H1 (cell line): ENCODE results near the gene PITPNC1. TPM values are rescaled to one million over a fixed set of nuclear protein-coding genes. Genes with fewer than 3 reads are reported as not detected.
A peak's percentile ranks its signal among the peaks of the same experiment; 100 is the strongest.

ENCODE experiments used
- CTCF ChIA-PET: fragments of 300-600 bp; sonication (Branson Sonifier 250); formaldehyde crosslinking; loops from one replicate; lab custom pipeline; 2021; ENCODE audit not compliant: partially characterized antibody; lab: Charles Lee
- POLR2A ChIA-PET: fragments of 300-600 bp; sonication (Branson Sonifier 250); formaldehyde crosslinking; loops from one replicate; lab custom pipeline; 2021; ENCODE audit warnings: inconsistent platforms; ENCODE audit not compliant: partially characterized antibody; lab: Charles Lee
- DNase-seq, 2 experiments: peaks; one replicate each; pipeline versions ENCODE4 v3.0.0 to v3.0.0-alpha.2; 2010 to 2022; ENCODE audit warnings: low spot score in 2 of 2, low read depth in 1 of 2, mixed read lengths in 1 of 2
- FAIRE-seq: peaks from 2 replicates; lab custom pipeline; 2011; peaks lifted over from hg19 to GRCh38; lab: Jason Lieb, UNC
- H2AFZ ChIP-seq: 2 replicates; pipeline ENCODE4 v1.8.1; 2012; ENCODE audit warnings: low read length, inconsistent platforms
- H2AK5ac ChIP-seq: 2 replicates; pipeline ENCODE4 v1.6.1; 2013; ENCODE audit warnings: low read depth, low read length
- H2BK120ac ChIP-seq: replicated peaks from 2 replicates; pipeline ENCODE3; 2013; ENCODE audit warnings: low read depth, low read length, inconsistent platforms
- H2BK12ac ChIP-seq: 2 replicates; pipeline ENCODE4 v1.6.1; 2013; ENCODE audit warnings: low read depth, low read length
- H2BK15ac ChIP-seq: 2 replicates; pipeline ENCODE4 v1.6.1; 2013; ENCODE audit warnings: low read length
- H2BK20ac ChIP-seq: 2 replicates; pipeline ENCODE4 v1.6.1; 2013; ENCODE audit warnings: low read length
- H2BK5ac ChIP-seq: 2 replicates; pipeline ENCODE4 v1.6.1; 2013; ENCODE audit warnings: low read depth, low read length
- H3K14ac ChIP-seq: 2 replicates; pipeline ENCODE4 v1.6.1; 2013; ENCODE audit warnings: inconsistent platforms; ENCODE audit not compliant: insufficient read length
- H3K18ac ChIP-seq: 2 replicates; pipeline ENCODE4 v1.6.1; 2013; ENCODE audit warnings: low read length; ENCODE audit errors: extremely low read depth
- H3K23ac ChIP-seq: 2 replicates; pipeline ENCODE4 v1.6.1; 2013; ENCODE audit warnings: inconsistent platforms; ENCODE audit not compliant: insufficient read length
- H3K23me2 ChIP-seq: 2 replicates; pipeline ENCODE4 v1.6.1; 2013; ENCODE audit warnings: low read depth, low read length
- H3K27ac ChIP-seq: 2 replicates; pipeline ENCODE4 v1.6.1; 2011; ENCODE audit warnings: low read depth, low read length, inconsistent platforms
- H3K27me3 ChIP-seq, 4 experiments: replicated peaks in 1 of 4; 1 replicate in 1 of 4; 2 replicates in 3 of 4; pipeline versions ENCODE4 v1.6.1 to v1.8.1; 2011 to 2013; ENCODE audit warnings: low read length in 3 of 4, mild to moderate bottlenecking in 3 of 4, inconsistent platforms in 2 of 4, mixed read lengths in 2 of 4, moderate library complexity in 1 of 4; ENCODE audit not compliant: control insufficient read depth in 3 of 4, insufficient read depth in 3 of 4; ENCODE audit errors: extremely low read depth in 1 of 4
- H3K36me3 ChIP-seq, 4 experiments: 2 replicates each; pipeline versions ENCODE4 v1.6.1 to v1.8.1; 2011 to 2013; ENCODE audit warnings: mild to moderate bottlenecking in 4 of 4, low read length in 3 of 4, moderate library complexity in 2 of 4, control low read depth in 1 of 4, inconsistent platforms in 1 of 4; ENCODE audit not compliant: insufficient read depth in 4 of 4, control insufficient read depth in 2 of 4
- H3K4ac ChIP-seq: replicated peaks from 2 replicates; pipeline ENCODE3; 2013; ENCODE audit warnings: low read length, low read depth, mixed read lengths, inconsistent platforms; ENCODE audit not compliant: insufficient read length
- H3K4me1 ChIP-seq, 4 experiments: replicated peaks in 1 of 4; 1 replicate in 1 of 4; 2 replicates in 3 of 4; pipeline versions ENCODE4 v1.6.1 to v1.8.1; 2011 to 2013; ENCODE audit warnings: low read length in 3 of 4, inconsistent platforms in 2 of 4, mixed read lengths in 1 of 4; ENCODE audit not compliant: insufficient read depth in 4 of 4, control insufficient read depth in 3 of 4
- H3K4me2 ChIP-seq, 2 experiments: 2 replicates each; pipeline versions ENCODE4 v1.6.1 to v1.8.1; 2011 to 2013; ENCODE audit warnings: low read depth in 2 of 2, low read length in 2 of 2, control low read depth in 1 of 2, inconsistent platforms in 1 of 2, mild to moderate bottlenecking in 1 of 2; ENCODE audit not compliant: insufficient read depth in 1 of 2
- H3K4me3 ChIP-seq, 4 experiments: fragments of 200-600, 300-600 bp in 1 of 4; sonication (generic), shearing (Covaris generic), sonication (Bioruptor Twin) in 1 of 4; 2 replicates each; pipeline versions ENCODE4 v1.5.1 to v1.8.1; 2011 to 2016; ENCODE audit warnings: low read length in 4 of 4, low read depth in 3 of 4, control low read depth in 2 of 4, inconsistent platforms in 2 of 4, mild to moderate bottlenecking in 2 of 4, mixed read lengths in 1 of 4, moderate library complexity in 1 of 4; ENCODE audit not compliant: insufficient read depth in 2 of 4; ENCODE audit errors: extremely low read depth in 1 of 4
- H3K56ac ChIP-seq: replicated peaks from 2 replicates; pipeline ENCODE3; 2013; ENCODE audit warnings: low read depth, mild to moderate bottlenecking, mixed read lengths, low read length, inconsistent platforms; ENCODE audit not compliant: insufficient read length
- H3K79me1 ChIP-seq: 2 replicates; pipeline ENCODE4 v1.6.1; 2013; ENCODE audit warnings: low read depth, low read length, control low read depth
- H3K79me2 ChIP-seq, 2 experiments: 2 replicates each; pipeline versions ENCODE4 v1.6.1 to v1.8.1; 2012 to 2013; ENCODE audit warnings: low read length in 2 of 2, mild to moderate bottlenecking in 2 of 2, inconsistent platforms in 1 of 2; ENCODE audit not compliant: insufficient read depth in 2 of 2, control insufficient read depth in 1 of 2
- H3K9ac ChIP-seq, 4 experiments: replicated peaks in 1 of 4; 1 replicate in 1 of 4; 2 replicates in 3 of 4; pipeline versions ENCODE4 v1.6.1 to v1.8.1; 2011 to 2013; ENCODE audit warnings: low read depth in 3 of 4, low read length in 3 of 4, control low read depth in 2 of 4, mild to moderate bottlenecking in 2 of 4, moderate library complexity in 2 of 4, inconsistent platforms in 1 of 4; ENCODE audit errors: extremely low read depth in 1 of 4
- H3K9me3 ChIP-seq, 2 experiments: 2 replicates each; pipeline versions ENCODE4 v1.6.1 to v1.8.1; 2012 to 2013; ENCODE audit warnings: mild to moderate bottlenecking in 2 of 2, moderate library complexity in 2 of 2, control low read depth in 1 of 2, inconsistent platforms in 1 of 2, low read depth in 1 of 2, low read length in 1 of 2, mixed read lengths in 1 of 2; ENCODE audit not compliant: insufficient read depth in 2 of 2
- H4K20me1 ChIP-seq, 2 experiments: replicated peaks in 1 of 2; 2 replicates each; pipeline versions ENCODE3 to v1.8.1; 2011 to 2013; ENCODE audit warnings: inconsistent platforms in 2 of 2, low read length in 2 of 2, mild to moderate bottlenecking in 1 of 2; ENCODE audit not compliant: insufficient read depth in 2 of 2, control insufficient read depth in 1 of 2
- H4K5ac ChIP-seq: 2 replicates; pipeline ENCODE4 v1.6.1; 2013; ENCODE audit warnings: low read length, low read depth, mixed read lengths, inconsistent platforms; ENCODE audit not compliant: insufficient read length
- H4K8ac ChIP-seq: 2 replicates; pipeline ENCODE4 v1.8.0; 2013; ENCODE audit warnings: mild to moderate bottlenecking, moderate library complexity, low read length, inconsistent platforms; ENCODE audit not compliant: insufficient read depth; ENCODE audit errors: extremely low read depth
- H4K91ac ChIP-seq: replicated peaks from 2 replicates; pipeline ENCODE3; 2013; ENCODE audit warnings: low read length, mixed read lengths, inconsistent platforms; ENCODE audit not compliant: insufficient read length
- ASH2L ChIP-seq: fragments of 200-600, 300-600 bp; sonication (generic); IDR thresholded peaks from one replicate; pipeline ENCODE4 v1.7.1; 2017; ENCODE audit warnings: low read length
- ATF3 ChIP-seq: IDR thresholded peaks from 2 replicates; pipeline ENCODE4 v1.6.1; 2011; ENCODE audit warnings: low read depth, mild to moderate bottlenecking, low read length; ENCODE audit not compliant: insufficient read depth
- BCL11A ChIP-seq, 2 experiments: IDR thresholded peaks; one replicate each; pipeline ENCODE4 v1.6.1; 2011; ENCODE audit warnings: low read depth in 2 of 2, low read length in 2 of 2, mild to moderate bottlenecking in 2 of 2
- CTBP2 ChIP-seq: IDR thresholded peaks from 2 replicates; pipeline ENCODE4 v1.7.0; 2011; ENCODE audit warnings: borderline replicate concordance, mild to moderate bottlenecking, moderate library complexity, mixed read lengths, low read length; ENCODE audit not compliant: insufficient read depth, insufficient read length
- EZH2 ChIP-seq: fragments of 200-600 bp; sonication (generic); IDR thresholded peaks from 2 replicates; pipeline ENCODE4 v1.7.1; 2012; ENCODE audit warnings: low read depth, mild to moderate bottlenecking, moderate library complexity, low read length, inconsistent platforms; ENCODE audit not compliant: severe bottlenecking
- HDAC2 ChIP-seq, 2 experiments: fragments of 300-600 bp in 1 of 2; sonication (generic) in 1 of 2; IDR thresholded peaks; 2 replicates each; pipeline ENCODE4 v1.6.1; 2011 to 2012; ENCODE audit warnings: low read depth in 2 of 2, low read length in 2 of 2, mild to moderate bottlenecking in 2 of 2, moderate library complexity in 2 of 2, borderline replicate concordance in 1 of 2, inconsistent platforms in 1 of 2
- RNF2 ChIP-seq: fragments of 200-900, 300-1000 bp; sonication (generic); IDR thresholded peaks from 2 replicates; pipeline ENCODE4 v1.7.1; 2016; ENCODE audit warnings: borderline replicate concordance, low read depth, mild to moderate bottlenecking, antibody characterized with exemption, low read length; ENCODE audit not compliant: poor library complexity, severe bottlenecking; ENCODE audit errors: missing control alignments
- SIN3A ChIP-seq, 2 experiments: IDR thresholded peaks in 1 of 2; conservative IDR thresholded peaks in 1 of 2; 2 replicates each; pipeline ENCODE4 v1.6.1; 2011 to 2012; ENCODE audit warnings: low read length in 2 of 2, improper control_type of control experiment in 1 of 2, low read depth in 1 of 2, mild to moderate bottlenecking in 1 of 2
- SRF ChIP-seq: IDR thresholded peaks from 2 replicates; pipeline ENCODE4 v1.6.1; 2011; ENCODE audit warnings: mild to moderate bottlenecking, low read depth, low read length, moderate library complexity
- USF2 ChIP-seq: IDR thresholded peaks from 2 replicates; pipeline ENCODE4 v1.6.1; 2011; ENCODE audit warnings: low read length, improper control_type of control experiment
- WGBS, 2 experiments: shearing (Covaris generic) in 1 of 2; methylation state at CpG; one replicate each; pipeline versions ENCODE4 v1.1.6 to v1.1.7; 2013 to 2015; ENCODE audit warnings: low lambda C conversion rate in 2 of 2, mixed read lengths in 2 of 2, inconsistent platforms in 1 of 2, low coverage in 1 of 2, missing lambda C conversion rate in 1 of 2; ENCODE audit not compliant: insufficient replicate concordance in 2 of 2, insufficient coverage in 1 of 2, insufficient read length in 1 of 2; ENCODE audit errors: extremely low coverage in 1 of 2, missing lambda C conversion rate in 1 of 2; 5-methylcytosine and 5-hydroxymethylcytosine counted together
- polyA plus RNA-seq, 7 experiments: library from polyadenylated mRNA; depleted of rRNA in 3 of 7; stranded (reverse) in 5 of 7; unstranded in 2 of 7; fragments of >200 nt in 5 of 7; fragments of 200-250 nt in 2 of 7; gene quantifications; 1 replicate in 5 of 7; 2 replicates in 1 of 7; 4 replicates in 1 of 7; pipeline versions ENCODE4 v1.2.1 to v1.2.3, GENCODE V29; 2011 to 2013; ENCODE audit warnings: missing spikeins in 2 of 7, mixed read lengths in 2 of 7
- total RNA-seq: library from RNA; stranded (reverse); fragmentation: NEBNext Ultra II Directional; extraction: Animal tissue kit (Norgen Biotek cat#: 25700); gene quantifications from 2 replicates; pipeline ENCODE4 v1.2.1, GENCODE V29; 2021

Gene PITPNC1
- total and polyA plus RNA-seq, 2 of the 8 experiments (the other 6 are each of a cell fraction or from before 2014, with no cell fraction given), result 17.6 to 54.7 TPM

- H2BK120ac ChIP-seq, result peak overlapping the region; percentile 29
- no peak overlapping the region for H3K56ac ChIP-seq
- ChIA-PET CTCF (interaction anchor here (0.7 kb wide), 1 partner anchor 98 kb away, joined by 4 read pairs; no protein-coding TSS in a partner anchor), POLR2A (no interaction called here)
- DNase-seq (no peak), FAIRE-seq (no peak)
- no peak overlapping the region for H2BK15ac ChIP-seq
- H3K9me3 ChIP-seq, result peaks cover 0 to 3% of the 10 kb centered on the region in 2 experiments; a peak in 1 of 4 replicates
- H2BK20ac ChIP-seq, result no peak overlapping the region
- H3K14ac ChIP-seq, result no peak overlapping the region
- H3K79me1 ChIP-seq, result no peaks in the 10 kb centered on the region; the same call in 1 of the 2 replicates
- no peak overlapping the region for H3K27ac ChIP-seq
- no peak overlapping the region for H4K8ac ChIP-seq
- H2AFZ ChIP-seq, result no peak overlapping the region
- H2AK5ac ChIP-seq, result no peak overlapping the region
- no peak overlapping the region for H3K4me2 ChIP-seq
- H2BK12ac ChIP-seq, result no peak overlapping the region
- H3K4me1 ChIP-seq, result peaks cover 0 to 7% (median 3%) of the 10 kb centered on the region in 4 experiments; a peak in 3 of 7 replicates
- H4K20me1 ChIP-seq, result no peaks in the 10 kb centered on the region
- no peak overlapping the region for H3K9ac ChIP-seq
- no peaks in the 10 kb centered on the region for H3K27me3 ChIP-seq
- no peak overlapping the region for H3K4me3 ChIP-seq
- no peak overlapping the region for H4K5ac ChIP-seq
- peaks cover 0 to 75% of the 10 kb centered on the region in 2 experiments; a peak in 2 of 4 replicates for H3K79me2 ChIP-seq
- no peaks in the 10 kb centered on the region for H3K36me3 ChIP-seq
- H3K18ac ChIP-seq, result no peak overlapping the region
- H3K23me2 ChIP-seq, result no peaks in the 10 kb centered on the region
- H3K4ac ChIP-seq, result no peak overlapping the region
- no peak overlapping the region for H2BK5ac ChIP-seq
- H3K23ac ChIP-seq, result no peak overlapping the region
- no peak overlapping the region for H4K91ac ChIP-seq
- 75% methylated on average over 2 of the region's 2 CpGs; no CpG with 5 or more reads in 1 of the 2 experiments for WGBS, 2 experiments
- no peak for TF ChIP-seq CTBP2
- TF ChIP-seq SRF, result no peak
- no peak for TF ChIP-seq HDAC2 (IDR thresholded peaks at IDR 0.05; ENCODE audit: borderline replicate concordance in 1 of 2, low read depth in 2 of 2, low read length in 2 of 2)
- TF ChIP-seq USF2, result no peak
- no peak for TF ChIP-seq ATF3
- TF ChIP-seq EZH2, result no peak
- no peak for TF ChIP-seq ASH2L
- no peak for TF ChIP-seq BCL11A (IDR thresholded peaks at IDR 0.05; ENCODE audit: low read depth in 2 of 2, low read length in 2 of 2)
- no peak for TF ChIP-seq RNF2
- no peak for TF ChIP-seq SIN3A (conservative IDR thresholded peaks at IDR 0.05 in 1 of 2, IDR thresholded peaks at IDR 0.05 in 1 of 2; ENCODE audit: low read depth in 1 of 2, low read length in 2 of 2)
These were observed 127.1 kb downstream of the PITPNC1 start for GRCh38 chr17:67504182-67504581.
